Amniotic epithelial cell (primary cell): Measurements from ENCODE around the gene REEP6.

Source experiments
- DNase-seq: peaks from one replicate; pipeline ENCODE4 v3.0.0-alpha.2; 2010; ENCODE audit warnings: low read depth

REEP6 gene

GRCh38 chr19:1456121-1456900 is 34.7 kb upstream of the REEP6 start:
- no peak for DNase-seq

- no peak for DNase-seq
These were observed 33.8 kb upstream of the REEP6 start for GRCh38 chr19:1457031-1457739.

- no peak for DNase-seq
These were observed 33.1 kb upstream of the REEP6 start for GRCh38 chr19:1457892-1458291.

GRCh38 chr19:1459479-1459878 is 31.5 kb upstream of the REEP6 start:
- no peak for DNase-seq

- no peak for DNase-seq
These were observed 30.7 kb upstream of the REEP6 start for GRCh38 chr19:1460033-1460995.

GRCh38 chr19:1461862-1462261 is 29.1 kb upstream of the REEP6 start:
- DNase-seq: no peak

GRCh38 chr19:1465191-1466016 is 25.6 kb upstream of the REEP6 start:
- DNase-seq: peak; percentile 43

GRCh38 chr19:1466018-1466460 is 24.9 kb upstream of the REEP6 start:
- DNase-seq: no peak

GRCh38 chr19:1466461-1467214 is 24.3 kb upstream of the REEP6 start:
- DNase-seq: no peak

- no peak for DNase-seq
These were observed 23.8 kb upstream of the REEP6 start for GRCh38 chr19:1467215-1467489.

GRCh38 chr19:1467490-1468273 is 23.3 kb upstream of the REEP6 start:
- no peak for DNase-seq

- DNase-seq: no peak
These were observed 22.6 kb upstream of the REEP6 start for GRCh38 chr19:1468274-1468820.

GRCh38 chr19:1468821-1469254 is 22.1 kb upstream of the REEP6 start:
- DNase-seq: no peak

- DNase-seq: no peak
These were observed 21.5 kb upstream of the REEP6 start for GRCh38 chr19:1469255-1470054.

- DNase-seq: no peak
These were observed 21.0 kb upstream of the REEP6 start for GRCh38 chr19:1470055-1470304.

- DNase-seq: no peak
These were observed 20.5 kb upstream of the REEP6 start for GRCh38 chr19:1470305-1471009.

GRCh38 chr19:1471010-1471514 is 19.9 kb upstream of the REEP6 start:
- DNase-seq: no peak

GRCh38 chr19:1471515-1472160 is 19.3 kb upstream of the REEP6 start:
- no peak for DNase-seq
